AG04449 (cell line): ENCODE measurements around the gene PHYHIPL.

Experiments
- CTCF ChIA-PET: fragments of 350-600 bp; formaldehyde crosslinking; extraction: SDS; loops from one replicate; lab custom pipeline; 2021; ENCODE audit warnings: antibody characterized with exemption; lab: Yijun Ruan, JAX
- POLR2A ChIA-PET: fragments of 400-600, 350-600 bp; formaldehyde crosslinking; extraction: SDS; loops from one replicate; lab custom pipeline; 2020; ENCODE audit warnings: antibody characterized with exemption, inconsistent platforms; lab: Yijun Ruan, JAX
- DNase-seq: peaks from one replicate; pipeline ENCODE4 v3.0.0-alpha.2; 2010; ENCODE audit warnings: low read depth, low spot score
- H3K4me3 ChIP-seq: 2 replicates; pipeline ENCODE4 v1.5.1; 2011; ENCODE audit warnings: low read depth, mild to moderate bottlenecking, control low read depth, low read length
- TF ChIP-seq, protein P1 (sequence below): IDR thresholded peaks from one replicate; pipeline ENCODE4 v1.5.1; 2011; ENCODE audit warnings: mild to moderate bottlenecking, moderate library complexity, low read length, control low read depth, inconsistent platforms; ENCODE audit not compliant: insufficient read depth; ENCODE audit errors: missing control alignments

Gene PHYHIPL

DNA sequence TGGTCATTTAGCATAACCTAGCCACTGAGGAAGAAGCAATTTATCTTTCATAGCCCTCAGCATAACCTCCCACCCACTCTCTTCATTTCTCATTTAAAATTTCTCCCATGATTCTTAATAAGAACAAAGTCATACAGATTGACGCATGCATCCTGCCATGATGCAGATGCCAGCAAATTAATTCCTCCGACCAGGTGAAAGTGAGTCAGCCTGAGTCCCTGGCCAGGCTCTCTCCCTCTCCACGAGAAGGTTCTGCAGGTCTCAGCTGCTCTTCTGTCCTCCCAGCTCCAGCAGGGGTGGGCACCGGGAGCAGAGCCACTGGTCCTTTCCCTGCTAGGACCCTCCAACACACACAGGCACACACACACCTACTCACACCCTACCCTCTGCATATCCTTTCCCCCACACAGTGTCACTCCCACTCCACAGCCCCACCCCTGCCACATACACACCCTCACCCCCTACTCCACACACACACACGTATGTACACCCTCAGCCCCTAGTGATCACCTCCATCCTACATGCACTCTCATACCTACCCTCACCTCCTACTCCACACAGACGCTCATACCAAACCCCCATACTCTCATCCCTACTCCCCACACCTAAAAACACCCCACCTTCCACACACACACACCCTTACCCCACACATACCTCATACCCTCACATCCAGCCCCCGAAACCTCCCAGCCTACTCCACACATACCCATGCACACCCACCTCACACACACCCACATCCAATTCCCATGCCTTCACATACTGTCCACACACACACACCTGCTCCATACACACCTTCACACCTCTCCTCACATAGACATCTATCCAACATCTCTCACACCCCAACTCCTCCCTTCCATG is 107.9 kb downstream of the PHYHIPL start:
- no peak overlapping the region for H3K4me3 ChIP-seq
- TF ChIP-seq, protein P1, sequence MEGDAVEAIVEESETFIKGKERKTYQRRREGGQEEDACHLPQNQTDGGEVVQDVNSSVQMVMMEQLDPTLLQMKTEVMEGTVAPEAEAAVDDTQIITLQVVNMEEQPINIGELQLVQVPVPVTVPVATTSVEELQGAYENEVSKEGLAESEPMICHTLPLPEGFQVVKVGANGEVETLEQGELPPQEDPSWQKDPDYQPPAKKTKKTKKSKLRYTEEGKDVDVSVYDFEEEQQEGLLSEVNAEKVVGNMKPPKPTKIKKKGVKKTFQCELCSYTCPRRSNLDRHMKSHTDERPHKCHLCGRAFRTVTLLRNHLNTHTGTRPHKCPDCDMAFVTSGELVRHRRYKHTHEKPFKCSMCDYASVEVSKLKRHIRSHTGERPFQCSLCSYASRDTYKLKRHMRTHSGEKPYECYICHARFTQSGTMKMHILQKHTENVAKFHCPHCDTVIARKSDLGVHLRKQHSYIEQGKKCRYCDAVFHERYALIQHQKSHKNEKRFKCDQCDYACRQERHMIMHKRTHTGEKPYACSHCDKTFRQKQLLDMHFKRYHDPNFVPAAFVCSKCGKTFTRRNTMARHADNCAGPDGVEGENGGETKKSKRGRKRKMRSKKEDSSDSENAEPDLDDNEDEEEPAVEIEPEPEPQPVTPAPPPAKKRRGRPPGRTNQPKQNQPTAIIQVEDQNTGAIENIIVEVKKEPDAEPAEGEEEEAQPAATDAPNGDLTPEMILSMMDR: no peak
- POLR2A ChIA-PET: no interaction called here
- DNase-seq: no peak
- CTCF ChIA-PET: no interaction called here

DNA sequence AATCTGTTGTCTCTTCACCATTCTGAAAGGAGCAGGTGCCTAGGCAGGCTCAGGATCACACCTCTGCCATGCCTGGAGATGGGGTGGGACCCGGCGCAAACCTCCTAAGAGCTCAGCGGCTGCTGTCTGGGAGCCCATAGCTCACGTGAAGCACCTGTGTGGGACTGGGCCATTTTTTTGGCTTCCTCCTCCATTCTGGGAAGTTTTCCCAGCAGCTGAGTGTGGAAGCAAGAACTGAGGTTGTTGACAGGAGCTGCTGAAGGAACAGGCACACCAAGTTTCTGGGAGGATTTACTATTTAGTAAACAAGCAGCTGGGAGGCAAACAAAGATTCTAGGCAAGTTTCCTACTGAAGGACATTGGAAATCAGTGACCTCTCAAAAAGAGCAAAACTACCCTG is 108.6 kb downstream of the PHYHIPL start:
- POLR2A ChIA-PET: no interaction called here

DNA sequence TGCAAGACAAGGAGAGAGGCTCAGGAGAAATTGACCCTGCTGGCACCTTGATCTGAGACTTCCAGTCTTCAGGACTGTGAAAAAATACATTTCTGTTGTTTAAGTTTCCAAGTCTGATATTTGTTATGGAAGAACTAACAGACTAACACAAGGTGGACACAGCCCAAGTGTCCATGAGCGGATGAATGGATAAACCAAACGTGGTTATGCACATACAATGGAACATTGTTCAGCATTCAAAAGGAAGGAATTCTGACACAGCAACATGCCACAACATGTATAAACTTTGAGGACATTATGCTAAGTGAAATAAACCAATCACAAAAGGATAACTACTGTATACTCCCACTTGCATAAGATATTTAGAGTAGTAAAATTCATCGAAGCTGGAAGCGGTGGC is 109.4 kb downstream of the PHYHIPL start:
- CTCF ChIA-PET: no interaction called here
- POLR2A ChIA-PET: no interaction called here

More for the DNA sequence above, 108.6 kb downstream of the PHYHIPL start:
- TF ChIP-seq, protein P1: no peak
- DNase-seq: no peak
- CTCF ChIA-PET: no interaction called here
- no peak overlapping the region for H3K4me3 ChIP-seq

DNA sequence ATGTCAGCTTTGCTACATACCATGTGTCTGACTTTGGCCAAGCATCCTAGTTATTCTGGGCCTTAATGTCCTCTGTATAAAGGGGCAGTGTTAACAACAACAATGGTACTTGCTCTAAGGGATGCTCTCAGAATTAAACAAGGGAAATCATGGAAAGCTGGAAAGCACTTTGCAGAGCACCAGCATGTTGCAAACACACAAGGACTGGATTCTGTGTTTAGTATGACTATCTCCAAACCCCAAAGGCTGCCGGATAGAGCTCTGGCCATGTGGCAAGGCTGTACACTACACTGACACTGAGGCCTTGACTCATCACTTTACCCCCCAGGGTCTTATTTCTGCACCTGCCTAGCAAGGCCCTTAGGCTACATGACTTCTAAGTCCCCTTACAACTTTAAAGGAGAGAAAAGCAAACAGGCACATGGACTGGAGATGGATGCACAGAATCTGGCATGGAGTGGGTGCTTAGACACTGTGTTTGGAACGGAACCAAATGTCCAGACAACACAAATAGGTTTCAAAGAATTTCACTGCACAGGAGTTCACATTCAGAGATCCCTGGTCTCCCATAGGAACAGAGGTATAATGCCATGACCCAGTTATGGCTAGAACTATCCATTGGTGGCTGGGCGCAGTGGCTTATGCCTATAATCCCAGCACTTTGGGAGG is 111.3 kb downstream of the PHYHIPL start:
- TF ChIP-seq, protein P1: no peak
- DNase-seq: no peak
- ChIA-PET POLR2A (no interaction called here), CTCF (no interaction called here)
- no peak overlapping the region for H3K4me3 ChIP-seq

More for the DNA sequence above, 109.4 kb downstream of the PHYHIPL start:
- TF ChIP-seq, protein P1: no peak
- H3K4me3 ChIP-seq: no peak overlapping the region
- DNase-seq: no peak

DNA sequence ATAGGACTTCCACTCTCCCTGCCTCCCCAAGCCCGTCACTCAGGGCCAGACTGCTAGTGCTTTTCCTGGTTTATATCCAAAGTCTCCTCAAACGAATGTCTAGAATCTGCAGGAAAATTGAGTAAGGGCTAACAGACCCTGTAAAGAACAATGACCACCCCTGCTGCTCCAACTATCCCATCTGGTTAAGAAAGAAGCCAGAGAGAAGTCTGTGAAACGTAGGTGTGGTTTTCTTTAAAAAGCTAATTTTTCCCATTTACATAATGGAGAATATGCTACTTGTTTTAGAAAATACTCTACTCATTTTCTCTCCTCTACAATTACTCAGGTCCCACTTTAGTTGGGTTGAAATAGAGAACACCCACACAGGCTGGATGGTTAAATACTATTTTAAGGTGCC is 113.4 kb downstream of the PHYHIPL start:
- TF ChIP-seq, protein P1: no peak
- CTCF ChIA-PET: no interaction called here
- no peak for DNase-seq
- no peak overlapping the region for H3K4me3 ChIP-seq
- POLR2A ChIA-PET: no interaction called here

DNA sequence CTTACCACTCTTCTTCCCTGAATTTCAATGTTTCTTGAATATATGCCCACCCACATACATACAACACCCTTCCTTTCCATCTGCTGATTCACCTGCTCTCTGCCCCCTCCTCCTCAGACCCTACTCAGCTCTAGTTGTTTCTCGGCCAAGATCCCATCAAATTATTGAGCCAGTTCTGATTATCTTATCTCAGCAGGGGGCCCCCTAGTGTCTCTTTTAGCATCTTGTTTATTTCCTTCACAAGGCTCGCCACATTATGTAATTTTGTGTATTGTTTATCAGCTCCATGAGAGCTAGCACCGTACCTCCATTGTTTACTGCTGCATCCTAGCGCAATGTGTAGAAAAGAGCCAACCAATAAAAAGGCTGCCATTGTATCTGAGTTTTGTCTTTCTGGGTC is 114.0 kb downstream of the PHYHIPL start:
- CTCF ChIA-PET: no interaction called here

More for the DNA sequence above, 114.0 kb downstream of the PHYHIPL start:
- no peak overlapping the region for H3K4me3 ChIP-seq
- TF ChIP-seq, protein P1: no peak
- DNase-seq: no peak
- POLR2A ChIA-PET: no interaction called here
